Hematopoietic multipotent progenitor cell treated with erythropoietin and hydrocortisone succinate and interleukin-3 and kit ligand, for 17 days (in vitro differentiated cells): Measurements from ENCODE around the gene SPSB3.

Source experiments
- DNase-seq: peaks from one replicate; pipeline ENCODE4 v3.0.0-alpha.2; 2015; ENCODE audit warnings: low spot score

Gene SPSB3

GRCh38 chr16:1788708-1789100 is 6.3 kb upstream of the SPSB3 start:
- DNase-seq: no peak

DNA sequence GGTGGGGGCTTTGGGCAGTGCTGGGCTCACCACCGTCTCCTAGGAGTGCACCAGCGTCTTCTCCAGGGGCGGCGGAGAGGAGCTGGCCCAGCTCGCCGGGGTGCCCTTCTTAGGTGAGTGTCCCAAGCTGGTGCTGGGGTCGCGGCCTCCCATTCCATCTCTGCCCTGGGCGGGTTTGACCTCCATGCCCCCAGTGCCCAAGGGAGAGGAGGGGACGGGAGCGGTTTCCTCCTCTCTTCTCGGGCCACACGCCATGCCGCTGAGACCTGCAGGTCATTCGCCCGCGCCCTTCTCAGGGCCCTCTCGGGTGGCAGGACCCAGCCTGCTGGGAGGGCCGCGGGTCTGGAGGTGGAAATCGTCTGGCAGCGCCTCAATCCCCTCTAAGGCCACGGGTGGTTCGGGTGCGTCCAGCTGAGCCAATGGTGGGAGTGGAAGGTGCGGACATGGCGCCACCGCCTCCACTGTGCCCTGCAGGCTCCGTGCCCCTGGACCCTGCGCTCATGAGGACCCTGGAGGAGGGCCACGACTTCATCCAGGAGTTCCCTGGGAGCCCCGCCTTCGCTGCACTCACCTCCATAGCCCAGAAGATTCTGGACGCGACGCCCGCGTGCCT is 5.8 kb upstream of the SPSB3 start:
- no peak for DNase-seq

GRCh38 chr16:1787322-1788094 is 5.1 kb upstream of the SPSB3 start:
- no peak for DNase-seq

DNA sequence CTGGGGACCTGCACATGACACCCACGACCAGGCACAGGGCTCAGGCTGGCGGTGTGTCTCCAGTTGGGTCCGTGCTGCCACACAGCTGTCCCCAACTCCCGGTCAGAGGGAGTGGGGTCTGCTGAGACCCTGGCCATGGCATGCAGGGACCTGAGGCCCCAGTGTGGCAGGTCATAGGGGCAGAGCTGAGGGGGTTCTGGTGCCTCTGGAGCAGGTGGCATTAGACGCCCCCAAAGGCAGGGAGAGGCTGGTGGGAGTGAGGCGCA is 4.6 kb upstream of the SPSB3 start:
- DNase-seq: no peak

GRCh38 chr16:1786242-1787055 is 4.1 kb upstream of the SPSB3 start:
- DNase-seq: no peak

DNA sequence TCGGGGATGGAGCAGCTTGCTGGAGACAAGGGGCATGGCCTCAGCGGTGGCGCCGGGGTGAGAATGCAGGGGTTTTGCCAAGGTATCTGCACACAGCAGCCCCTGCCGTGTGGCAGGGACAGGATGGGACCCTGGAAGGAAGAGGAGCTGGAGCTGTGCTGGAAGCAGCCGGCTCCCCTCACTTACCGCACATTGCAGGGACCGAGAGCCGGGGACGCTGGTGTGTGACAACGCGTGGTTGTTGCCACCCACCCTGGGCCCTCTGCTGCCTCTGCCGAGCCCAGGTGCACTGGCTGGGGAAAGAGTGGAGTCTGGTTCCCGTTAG is 3.4 kb upstream of the SPSB3 start:
- DNase-seq: no peak

DNA sequence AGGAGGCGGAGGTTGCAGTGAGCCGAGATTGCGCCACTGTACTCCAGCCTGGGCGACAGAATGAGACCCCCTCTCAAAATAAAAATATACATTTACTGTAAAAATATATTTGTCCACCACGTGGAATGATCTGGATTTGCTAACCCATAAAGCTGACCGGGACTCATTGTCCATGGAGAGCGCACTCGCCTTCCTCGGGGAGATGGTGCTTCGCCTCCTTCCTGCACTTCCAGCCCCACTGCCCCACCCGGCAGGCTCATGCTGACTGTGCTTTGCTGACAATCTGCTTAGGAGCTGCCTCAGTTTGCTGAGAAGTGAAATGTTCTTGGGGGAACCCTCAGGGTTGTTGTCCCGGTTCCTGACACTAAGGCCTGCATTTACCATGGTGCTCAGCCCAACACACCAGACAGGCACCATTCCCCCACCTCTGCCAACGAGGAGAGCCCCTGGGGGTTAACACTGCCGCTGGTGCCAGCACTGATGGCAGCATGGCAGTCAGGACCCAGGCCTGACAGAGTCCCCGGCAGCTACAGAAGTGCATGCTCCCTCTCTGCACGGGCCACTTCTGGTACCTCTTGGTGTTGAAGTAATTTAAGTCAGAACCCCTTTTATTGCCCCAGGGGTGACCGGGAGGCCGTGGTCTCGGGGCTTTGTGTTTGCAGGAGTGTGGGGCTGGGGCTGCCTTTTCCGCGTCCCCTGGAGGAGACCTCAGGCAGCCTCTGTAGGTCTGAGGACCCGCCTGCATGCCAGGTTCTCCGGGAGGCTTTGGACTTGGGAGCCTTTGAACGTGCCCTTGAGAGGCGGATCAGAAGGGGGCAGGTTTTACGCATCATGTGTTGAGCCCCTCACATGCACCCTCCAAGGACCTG is 2.8 kb upstream of the SPSB3 start:
- no peak for DNase-seq

DNA sequence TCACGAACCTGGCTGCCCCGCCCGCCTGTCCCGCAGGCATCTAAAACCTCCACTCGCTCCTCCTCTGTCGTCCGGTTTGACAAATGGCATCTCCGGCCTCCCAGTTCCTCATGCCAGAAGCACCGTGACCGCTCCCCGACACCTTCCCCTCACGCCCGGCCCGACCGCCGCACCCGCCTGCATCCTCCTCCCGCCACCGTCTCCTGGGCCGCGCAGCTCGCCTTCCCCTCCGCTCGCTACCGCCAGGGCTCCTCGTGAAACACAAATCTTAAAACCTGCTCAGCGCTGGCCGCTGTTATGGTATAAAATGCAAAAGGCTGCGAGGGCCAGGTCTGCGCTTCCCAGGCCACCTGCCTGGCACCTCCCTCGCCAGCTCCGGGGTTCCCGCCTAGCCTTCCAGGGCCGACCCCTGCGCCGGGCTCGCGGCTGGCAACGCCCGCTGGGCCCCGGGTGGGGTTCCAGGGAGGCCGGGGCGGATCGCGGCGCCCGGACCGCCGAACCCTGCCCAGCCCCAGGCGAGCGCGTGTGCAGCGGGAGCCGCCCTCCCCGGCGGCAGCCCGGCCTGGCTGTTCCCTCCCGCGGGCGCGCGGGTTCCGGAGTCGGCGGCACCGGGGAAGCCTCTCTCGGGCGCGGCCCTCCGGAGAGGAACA is 488 bp downstream of the SPSB3 start:
- DNase-seq: no peak

GRCh38 chr16:1781254-1781653 is 1.1 kb downstream of the SPSB3 start:
- DNase-seq: no peak

DNA sequence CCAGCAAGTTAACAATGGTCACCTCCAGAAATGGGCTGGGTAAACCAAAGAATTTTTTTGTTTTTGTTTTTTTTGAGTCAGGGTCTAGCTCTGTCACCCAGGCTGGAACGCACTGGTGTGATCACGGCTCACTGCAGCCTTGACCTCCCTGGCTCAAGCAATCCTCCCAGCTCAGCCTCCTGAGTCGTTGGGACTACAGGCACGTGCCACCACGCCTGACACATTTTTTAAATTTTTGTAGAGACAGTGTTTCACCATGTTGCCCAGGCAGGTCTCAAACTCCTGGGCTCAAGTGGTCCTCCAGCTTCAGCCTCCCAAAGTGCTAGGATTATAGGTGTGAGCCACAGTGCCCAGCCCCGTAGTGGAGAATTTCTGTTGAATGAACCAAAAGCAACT is 1.7 kb downstream of the SPSB3 start:
- DNase-seq: no peak

DNA sequence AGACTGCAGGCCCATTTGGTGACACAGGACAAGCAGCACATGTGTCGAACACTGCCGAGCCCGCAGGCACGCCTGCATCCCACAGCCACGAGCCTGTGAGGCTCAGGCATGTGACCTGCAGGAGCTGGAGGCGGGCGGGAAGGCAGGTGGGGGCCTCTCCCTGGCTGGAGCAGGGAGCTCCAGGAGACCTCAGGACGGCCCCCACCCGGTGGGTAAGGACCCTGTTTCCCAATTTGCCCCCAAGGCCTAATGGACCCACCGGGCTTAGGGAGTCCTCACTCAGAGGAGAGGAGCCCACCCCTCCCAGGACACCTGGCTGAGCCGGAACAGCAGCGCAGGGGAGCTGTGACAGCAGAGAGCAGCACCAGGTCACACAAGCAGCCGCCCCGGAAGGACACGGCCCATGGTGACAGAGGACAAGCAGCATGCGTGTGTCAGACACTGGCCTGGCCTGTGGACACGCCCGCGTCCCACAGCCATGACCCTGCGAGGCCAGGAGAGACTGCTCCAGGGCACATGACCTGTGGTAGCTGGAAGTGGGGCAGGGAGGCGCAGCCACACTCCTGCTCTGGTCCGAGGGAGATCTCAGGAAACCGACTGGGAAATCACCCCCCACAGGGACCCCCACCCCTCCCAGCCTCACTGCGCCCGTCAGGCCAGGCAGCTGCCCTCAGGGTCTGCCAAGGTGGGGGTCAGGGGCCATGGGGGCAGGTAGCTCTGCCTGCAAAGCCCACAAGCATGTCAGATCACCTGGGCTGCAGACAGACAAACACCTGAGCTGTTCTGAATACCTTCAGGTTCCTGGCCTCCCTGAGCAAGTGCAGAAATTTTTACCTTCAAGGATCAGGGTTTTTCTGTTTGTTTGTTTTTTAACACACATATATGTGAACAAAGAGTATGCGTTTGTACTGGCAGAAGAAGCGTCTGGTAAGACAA is 2.4 kb downstream of the SPSB3 start:
- no peak for DNase-seq

DNA sequence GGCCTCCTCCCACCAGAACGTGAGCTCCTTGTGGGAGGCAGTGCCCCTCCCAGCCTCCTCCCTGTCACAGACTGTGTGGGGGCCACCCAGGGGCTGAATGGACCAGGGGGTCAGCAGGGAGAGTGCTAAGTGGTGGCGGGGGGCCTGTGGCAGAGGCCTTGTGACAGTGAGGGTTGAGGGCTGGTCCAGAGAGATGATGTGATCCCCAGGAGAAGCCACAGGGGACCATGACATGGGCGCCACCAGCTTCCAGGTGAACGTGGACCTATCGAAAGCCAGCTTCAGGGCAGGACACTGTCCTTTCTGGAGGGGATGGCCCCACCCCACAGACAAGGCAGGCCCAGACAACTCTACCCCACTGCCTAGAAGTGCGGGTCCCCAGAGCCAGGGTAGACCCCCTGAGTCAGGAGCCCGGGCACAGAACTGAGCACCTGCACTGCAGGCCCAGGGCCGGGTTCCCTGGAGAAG is 3.1 kb downstream of the SPSB3 start:
- DNase-seq: no peak

DNA sequence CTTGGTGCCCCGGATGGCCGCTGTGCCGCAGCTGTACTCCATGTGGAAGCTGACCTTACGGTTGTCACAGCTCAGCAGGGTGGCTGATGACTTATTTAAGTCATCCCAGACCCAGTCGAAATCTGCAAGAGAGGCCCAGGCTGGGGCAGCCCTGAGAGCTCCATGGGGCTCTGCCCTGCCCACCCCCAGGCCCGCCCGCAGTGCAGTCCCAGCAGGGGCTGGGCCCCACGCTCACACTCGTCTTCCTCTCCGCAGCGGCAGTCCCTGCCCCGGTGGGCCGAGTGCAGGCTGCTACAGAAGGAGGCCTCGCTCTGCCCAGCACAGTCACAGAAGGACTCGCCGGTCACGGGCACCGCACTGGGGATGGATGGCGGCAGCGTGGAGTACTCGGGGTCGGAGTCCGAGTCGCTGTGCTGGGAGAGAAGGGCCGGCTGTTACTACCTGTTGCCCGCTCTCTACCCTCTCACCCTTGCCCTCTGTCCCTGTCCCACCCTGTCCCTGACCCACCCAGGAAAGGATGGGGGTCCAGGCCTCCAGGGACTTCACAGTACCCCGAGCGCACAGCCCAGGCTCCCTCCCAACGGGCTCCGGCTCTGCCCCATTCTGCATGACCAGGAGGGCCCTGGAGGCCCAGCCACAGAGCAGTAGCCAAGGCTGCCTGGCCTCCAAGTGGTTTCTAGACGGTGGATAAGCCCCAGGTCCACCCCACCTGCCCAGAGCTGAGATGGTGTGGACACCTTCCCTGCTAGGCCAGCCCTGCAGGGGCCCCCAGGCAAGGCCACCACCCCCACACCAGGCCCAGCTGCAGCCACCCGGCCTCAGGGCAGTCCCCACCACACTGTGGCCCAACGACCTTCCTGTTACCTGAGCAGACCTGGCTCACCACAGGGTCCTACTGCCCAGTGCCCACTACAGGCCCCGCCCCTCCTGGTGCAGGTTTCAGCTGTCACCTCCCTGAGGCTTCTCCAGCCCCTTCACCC is 3.9 kb downstream of the SPSB3 start:
- DNase-seq: no peak

DNA sequence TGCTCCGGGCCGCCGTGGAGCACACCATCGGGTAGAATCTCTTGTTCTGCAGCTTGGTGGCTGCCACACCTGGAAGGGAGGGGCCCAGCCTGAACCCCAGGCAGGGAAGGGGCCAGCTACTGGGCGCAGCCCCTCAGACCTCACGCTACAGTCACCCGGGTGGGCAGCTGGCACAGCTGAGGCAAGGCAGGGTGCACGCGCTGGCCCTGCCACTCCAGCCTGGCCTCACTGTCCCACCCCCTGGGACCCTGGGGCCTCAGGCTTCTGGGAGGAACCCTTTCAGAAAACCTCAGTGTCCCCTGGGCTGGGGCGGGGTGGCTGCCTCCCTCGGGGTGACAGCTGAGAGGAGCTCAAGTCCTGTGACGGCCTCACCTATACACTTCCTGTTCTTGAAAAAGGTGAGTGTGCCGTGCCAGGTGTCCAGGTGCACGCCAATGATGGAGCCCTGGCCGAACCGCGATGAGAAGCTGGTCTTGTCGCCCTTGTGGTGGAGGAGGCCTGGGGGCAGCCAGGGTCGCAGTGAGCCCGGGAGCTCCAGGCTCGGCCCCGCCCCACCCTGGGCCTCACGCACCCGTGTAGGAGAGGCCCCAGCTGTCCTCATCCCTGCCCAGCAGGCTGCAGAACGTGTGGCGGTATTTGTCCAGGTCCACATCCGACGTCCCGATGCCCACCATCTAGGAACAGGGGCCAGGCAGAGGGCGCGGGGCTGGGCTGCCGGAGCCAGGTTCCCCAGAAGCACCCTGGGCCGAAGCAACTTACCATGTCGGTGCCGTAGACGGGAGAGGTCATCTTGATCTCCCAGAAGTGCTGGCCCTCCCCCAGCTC is 4.8 kb downstream of the SPSB3 start:
- no peak for DNase-seq

DNA sequence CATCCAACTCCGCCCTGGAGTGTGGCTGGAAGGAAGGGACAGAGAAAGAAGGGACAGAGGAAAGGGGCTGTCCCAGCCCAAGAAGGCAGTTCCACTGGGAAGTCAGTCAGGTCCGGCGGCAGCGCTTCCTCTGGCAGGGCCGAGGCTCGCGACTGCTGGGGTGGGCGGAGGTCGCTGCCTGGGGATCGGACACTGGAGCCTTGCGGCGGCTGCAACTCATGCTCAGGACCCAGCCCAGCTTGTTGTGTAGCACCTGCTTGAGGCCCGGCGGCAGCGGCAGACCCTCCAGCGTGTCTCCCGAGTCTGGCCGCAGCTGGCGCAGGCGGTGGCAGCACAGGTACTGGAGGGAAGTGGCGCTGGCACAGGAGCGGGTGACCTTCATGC is 5.4 kb downstream of the SPSB3 start:
- no peak for DNase-seq

GRCh38 chr16:1776672-1776955 is 5.8 kb downstream of the SPSB3 start:
- no peak for DNase-seq

GRCh38 chr16:1775846-1776671 is 6.3 kb downstream of the SPSB3 start:
- no peak for DNase-seq
